ENCODE data around the gene QKI. TPM values are rescaled to one million over a fixed set of nuclear protein-coding genes. Genes with fewer than 3 reads are reported as not detected.

QKI gene
- 55.1 and 58.7 TPM in 2 replicates for total RNA-seq

GRCh38 chr6:163414117-163414945 is at the start of gene QKI:
Gene QKI (plus strand): TSS chr6:163414718. CDS start chr6:163415194, 476 bp downstream.

Data from airway epithelial cell (primary cell).